ENCODE measurements around the gene HSFX2.

- TF ChIP-seq, protein P1, sequence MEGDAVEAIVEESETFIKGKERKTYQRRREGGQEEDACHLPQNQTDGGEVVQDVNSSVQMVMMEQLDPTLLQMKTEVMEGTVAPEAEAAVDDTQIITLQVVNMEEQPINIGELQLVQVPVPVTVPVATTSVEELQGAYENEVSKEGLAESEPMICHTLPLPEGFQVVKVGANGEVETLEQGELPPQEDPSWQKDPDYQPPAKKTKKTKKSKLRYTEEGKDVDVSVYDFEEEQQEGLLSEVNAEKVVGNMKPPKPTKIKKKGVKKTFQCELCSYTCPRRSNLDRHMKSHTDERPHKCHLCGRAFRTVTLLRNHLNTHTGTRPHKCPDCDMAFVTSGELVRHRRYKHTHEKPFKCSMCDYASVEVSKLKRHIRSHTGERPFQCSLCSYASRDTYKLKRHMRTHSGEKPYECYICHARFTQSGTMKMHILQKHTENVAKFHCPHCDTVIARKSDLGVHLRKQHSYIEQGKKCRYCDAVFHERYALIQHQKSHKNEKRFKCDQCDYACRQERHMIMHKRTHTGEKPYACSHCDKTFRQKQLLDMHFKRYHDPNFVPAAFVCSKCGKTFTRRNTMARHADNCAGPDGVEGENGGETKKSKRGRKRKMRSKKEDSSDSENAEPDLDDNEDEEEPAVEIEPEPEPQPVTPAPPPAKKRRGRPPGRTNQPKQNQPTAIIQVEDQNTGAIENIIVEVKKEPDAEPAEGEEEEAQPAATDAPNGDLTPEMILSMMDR (IDR thresholded peaks at IDR 0.05), result no peak
- no peak for TF ChIP-seq POLR2A (IDR thresholded peaks at IDR 0.05)
These were observed 16.6 kb upstream of the HSFX2 start for GRCh38 chrX:149611623-149612175.

All from right lobe of liver (tissue), 4 donors.